Keratinocyte (primary cell): ENCODE data around the gene REELD1.

Experiments
- CTCF ChIP-seq, 3 experiments: IDR thresholded peaks in 1 of 3; conservative IDR thresholded peaks in 1 of 3; optimal IDR thresholded peaks in 1 of 3; 2 replicates in 2 of 3; 3 replicates in 1 of 3; pipeline versions ENCODE3 to v1.5.1; 2011; ENCODE audit warnings: low read length in 3 of 3, mild to moderate bottlenecking in 3 of 3, moderate library complexity in 2 of 3, control low read depth in 1 of 3, inconsistent platforms in 1 of 3; ENCODE audit not compliant: insufficient read depth in 2 of 3; ENCODE audit errors: extremely low read depth in 1 of 3
- EZH2 ChIP-seq: IDR thresholded peaks from one replicate; pipeline ENCODE4 v1.6.1; 2012; ENCODE audit warnings: inconsistent platforms, mild to moderate bottlenecking, low read length, moderate library complexity

DNA sequence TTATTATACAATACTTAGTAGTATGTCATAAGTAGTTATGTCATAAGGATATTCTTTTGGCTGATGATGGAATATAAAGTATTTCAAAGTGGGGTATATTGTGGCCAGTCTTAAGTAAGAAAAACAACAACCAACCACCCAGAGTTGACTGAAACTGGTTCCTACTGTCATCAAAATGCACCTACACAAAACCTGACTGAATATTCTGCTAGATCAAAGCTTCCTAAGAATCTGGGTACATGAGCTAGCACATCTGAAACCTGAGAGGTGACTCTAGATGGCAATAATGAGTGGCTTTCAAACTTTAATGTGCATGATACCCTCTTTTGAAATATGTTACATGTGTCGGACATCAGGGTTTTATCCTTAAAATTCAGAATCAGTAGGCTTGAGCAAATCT is 60.4 kb downstream of the REELD1 start:
- TF ChIP-seq CTCF (optimal IDR thresholded peaks at IDR 0.05 in 1 of 3, IDR thresholded peaks at IDR 0.05 in 1 of 3, conservative IDR thresholded peaks at IDR 0.05 in 1 of 3; ENCODE audit: extremely low read depth in 1 of 3, insufficient read depth in 2 of 3, low read length in 3 of 3) (no peak), EZH2 (no peak)
